DMS53 treated with DMSO at 0.1 percent for 48 hours (cell line): ENCODE measurements around the gene TFE3.
"Not testable (repeated sequence)": the region's sequence is repeated elsewhere in the genome, so short reads cannot be mapped to it uniquely, and the experiment has no call there.

Experiments
- DNase-seq: peaks from one replicate; lab custom pipeline; 2025; ENCODE audit not compliant: unreplicated experiment; lab: John Stamatoyannopoulos, UW

Gene TFE3

GRCh38 chrX:49002091-49002935, 40.8 kb downstream of the TFE3 start, which contains the start of gene GRIPAP1:
Gene GRIPAP1 (minus strand): TSS chrX:49002264. CDS start chrX:49002229, 35 bp downstream.
- DNase-seq = peak; percentile 83

DNA sequence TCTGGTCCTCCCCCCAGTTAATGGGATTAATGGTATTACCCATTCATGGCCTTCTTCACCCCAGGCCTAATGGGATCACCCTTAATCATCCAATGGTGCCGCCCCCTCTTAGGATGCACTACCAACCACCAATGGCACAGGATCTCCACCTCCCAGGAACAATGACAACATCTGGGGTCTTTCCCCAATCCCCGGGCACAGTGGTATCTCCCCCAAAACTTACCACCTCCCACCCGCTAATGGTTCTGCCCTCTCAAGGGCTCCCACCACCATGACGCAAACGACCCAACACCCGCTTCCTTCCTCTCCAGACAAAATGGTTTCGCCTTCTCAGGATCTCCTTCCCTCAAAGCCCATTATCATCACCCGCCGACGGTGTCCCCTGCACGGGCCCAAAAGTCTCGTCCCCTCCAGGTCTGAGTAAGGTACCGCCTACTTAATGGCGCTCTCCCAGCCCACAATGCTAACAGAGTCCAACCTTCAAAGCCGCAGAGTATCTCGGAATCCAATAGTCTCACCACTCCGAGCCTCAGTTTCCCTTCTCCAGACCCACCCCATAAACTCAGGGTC, 41.6 kb downstream of the TFE3 start:
- peak; percentile 7 for DNase-seq

DNA sequence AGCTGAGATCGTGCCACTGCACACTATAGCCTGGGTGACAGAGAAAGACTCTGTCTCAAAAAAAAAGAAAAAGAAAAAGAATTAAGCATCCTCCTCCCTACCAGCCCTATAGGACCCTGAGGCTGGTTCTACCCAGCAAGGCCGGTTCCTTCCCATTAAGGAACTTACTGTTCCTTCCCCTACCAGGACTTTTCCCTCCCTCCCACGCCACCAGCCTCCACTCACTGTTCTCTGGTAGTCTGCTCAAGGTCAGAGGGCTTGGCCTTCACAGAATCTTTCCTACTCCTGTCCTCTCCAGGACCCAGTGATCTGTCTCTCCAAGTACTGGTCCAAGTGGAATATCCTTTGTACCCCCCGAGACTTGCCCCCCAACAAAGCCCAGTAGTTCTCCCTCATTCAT, 42.5 kb downstream of the TFE3 start:
- no peak for DNase-seq

DNA sequence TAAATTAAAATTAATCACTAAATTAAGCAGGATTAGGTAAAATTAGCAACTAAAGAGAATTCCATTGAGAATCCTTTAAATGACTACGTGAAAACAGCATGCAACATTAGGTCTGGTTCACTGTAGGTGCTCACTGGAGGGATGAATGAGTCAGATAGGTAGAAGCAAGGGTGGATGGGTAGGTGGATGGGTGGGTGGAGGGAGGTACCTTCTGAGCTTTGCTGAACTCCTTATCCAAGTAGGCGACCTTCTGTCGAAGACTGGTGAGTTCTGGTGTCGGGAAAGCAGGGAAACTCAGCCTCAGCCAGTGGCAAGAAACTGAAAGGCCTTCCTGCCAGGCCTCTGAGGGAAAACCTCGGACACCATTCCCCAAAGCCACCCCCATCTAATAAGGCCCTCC, 44.1 kb downstream of the TFE3 start:
- no peak for DNase-seq

DNA sequence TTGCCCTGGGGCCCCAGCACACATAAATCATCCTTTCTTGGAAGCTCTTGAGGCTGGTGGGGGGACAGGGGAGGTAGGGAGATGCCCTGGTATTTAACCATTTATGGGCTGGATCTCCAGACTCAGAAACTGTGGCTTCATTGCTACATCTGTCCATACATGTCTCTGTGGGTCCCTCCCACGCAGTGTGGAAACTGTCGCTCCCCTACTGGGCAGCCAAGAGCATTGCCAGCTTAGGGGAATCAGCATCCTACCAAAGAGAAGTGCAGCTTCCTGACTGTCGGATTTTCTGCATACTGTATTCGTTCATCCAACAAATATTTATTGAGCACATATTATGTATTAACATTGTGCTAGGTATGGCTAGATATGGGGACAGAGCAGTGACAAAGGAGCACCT, 44.8 kb downstream of the TFE3 start:
- DNase-seq = no peak

GRCh38 chrX:48997865-48998264, 45.3 kb downstream of the TFE3 start:
- DNase-seq = no peak

- no peak for DNase-seq
These were observed 45.7 kb downstream of the TFE3 start for GRCh38 chrX:48997455-48997854.

GRCh38 chrX:48996969-48997368, 46.2 kb downstream of the TFE3 start:
- no peak for DNase-seq

DNA sequence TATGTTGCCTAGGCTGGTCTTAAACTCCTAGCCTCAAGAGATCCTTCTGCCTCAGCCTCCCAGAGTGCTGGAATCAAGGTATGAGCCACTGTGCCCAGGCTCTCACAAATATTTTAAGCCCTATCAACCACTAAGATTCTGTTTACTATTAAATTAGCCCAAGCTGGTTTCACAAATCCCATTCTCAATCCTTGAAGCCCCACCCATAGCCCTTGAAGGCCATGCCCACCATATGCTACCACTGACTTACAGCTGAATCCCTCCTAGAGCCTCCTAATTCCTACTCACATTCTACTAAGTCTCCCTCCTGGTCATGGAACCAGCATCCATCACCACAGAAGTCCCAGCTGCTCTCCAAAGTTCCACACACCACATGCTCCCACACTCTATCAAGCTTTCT, 50.8 kb downstream of the TFE3 start:
- DNase-seq = no peak

- DNase-seq = no peak
These were observed 53.7 kb downstream of the TFE3 start for GRCh38 chrX:48989483-48989882.

- no peak for DNase-seq
These were observed 59.3 kb downstream of the TFE3 start for GRCh38 chrX:48983896-48984295.

DNA sequence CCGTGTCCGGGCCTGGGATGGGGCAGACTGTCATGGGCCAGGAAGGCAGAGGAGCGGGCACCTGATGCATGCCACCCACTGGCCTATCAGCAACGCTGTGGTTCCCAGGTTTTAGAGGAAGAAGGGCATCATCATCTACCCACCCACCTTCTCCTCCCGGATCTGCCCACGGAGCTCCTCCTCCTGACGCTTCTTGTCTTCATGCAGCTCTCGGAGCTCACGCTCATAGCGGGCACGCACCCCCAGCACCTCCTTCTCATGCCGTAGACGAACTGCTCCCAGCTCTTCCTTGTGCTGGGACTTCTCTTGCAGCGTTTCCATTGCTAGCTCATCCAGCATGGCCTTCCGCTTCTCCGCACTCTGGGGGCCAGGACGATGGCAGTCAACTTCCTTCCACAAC, 60.1 kb downstream of the TFE3 start:
- no peak for DNase-seq

- no peak for DNase-seq
These were observed 62.0 kb downstream of the TFE3 start for GRCh38 chrX:48981178-48981577.

DNA sequence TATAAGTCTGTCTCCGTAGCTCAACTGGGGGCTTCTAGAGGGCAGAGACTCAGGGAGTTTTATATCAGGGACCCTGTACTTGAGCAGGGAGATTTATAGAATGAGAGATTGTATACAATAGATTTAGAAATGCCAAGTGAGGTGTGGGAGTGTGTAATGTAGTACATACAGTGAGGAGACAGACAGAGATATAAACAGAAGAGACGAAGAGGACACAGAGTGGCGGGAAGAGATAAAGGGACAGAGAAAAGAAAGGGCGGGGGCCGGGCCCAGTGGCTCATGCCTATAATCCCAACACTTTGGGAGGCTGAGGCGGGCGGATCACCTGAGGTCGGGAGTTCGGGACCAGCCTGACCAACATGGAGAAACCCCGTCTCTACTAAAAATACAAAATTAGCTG, 62.8 kb downstream of the TFE3 start:
- DNase-seq = not testable (repeated sequence)
